IMR-90 (cell line): Measurements from ENCODE around the gene LRRC2. TPM values are rescaled to one million over a fixed set of nuclear protein-coding genes. Genes with fewer than 3 reads are reported as not detected.

Experiments
- ATAC-seq: fragments of 200-7000 bp; cut with Tn5 transposase; 2 replicates; pipeline ENCODE4 v1.9.1; 2020; ENCODE audit warnings: low read depth, mild to moderate bottlenecking, moderate library complexity
- BruUV-seq: library from RNA; stranded (reverse); fragments of 400-500 nt; replicated peaks from 2 replicates; lab custom pipeline; 2021; lab: Mats Ljungman, UMichigan
- CTCF ChIA-PET: fragments of 300-600 bp; formaldehyde crosslinking; extraction: SDS; loops from one replicate; lab custom pipeline; 2021; ENCODE audit warnings: antibody characterized with exemption; lab: Yijun Ruan, JAX
- POLR2A ChIA-PET: fragments of 300-600 bp; sonication (Branson Sonifier 250); formaldehyde crosslinking; loops from one replicate; lab custom pipeline; 2022; ENCODE audit warnings: antibody characterized with exemption; ENCODE audit not compliant: unreplicated experiment; lab: Charles Lee
- DNase-seq: peaks from one replicate; pipeline ENCODE4 v3.0.0; 2013
- H2AFZ ChIP-seq: replicated peaks from 2 replicates; pipeline ENCODE3; 2013; ENCODE audit warnings: low read length, mild to moderate bottlenecking; ENCODE audit not compliant: poor library complexity
- H2AK5ac ChIP-seq: 2 replicates; pipeline ENCODE4 v1.6.1; 2013; ENCODE audit warnings: low read depth, low read length, inconsistent platforms
- H2AK9ac ChIP-seq: replicated peaks from 2 replicates; pipeline ENCODE3; 2013; ENCODE audit warnings: mild to moderate bottlenecking, low read depth, low read length, moderate library complexity; ENCODE audit not compliant: poor library complexity
- H2BK120ac ChIP-seq: 2 replicates; pipeline ENCODE4 v1.6.1; 2013; ENCODE audit warnings: low read depth, low read length, inconsistent platforms
- H2BK15ac ChIP-seq: 3 replicates; pipeline ENCODE4 v1.6.1; 2013; ENCODE audit warnings: low read depth, low read length, inconsistent platforms
- H2BK20ac ChIP-seq: 2 replicates; pipeline ENCODE4 v1.6.1; 2013; ENCODE audit warnings: low read depth, mild to moderate bottlenecking, inconsistent platforms, low read length, moderate library complexity
- H2BK5ac ChIP-seq: 2 replicates; pipeline ENCODE4 v1.6.1; 2013; ENCODE audit warnings: mild to moderate bottlenecking, low read depth, low read length, inconsistent platforms; ENCODE audit not compliant: poor library complexity, severe bottlenecking
- H3K14ac ChIP-seq: replicated peaks from 2 replicates; pipeline ENCODE4 v1.6.1; 2013; ENCODE audit warnings: low read depth, low read length, inconsistent platforms
- H3K18ac ChIP-seq: 2 replicates; pipeline ENCODE4 v1.6.1; 2013; ENCODE audit warnings: low read depth, low read length, control low read depth
- H3K23ac ChIP-seq: 2 replicates; pipeline ENCODE4 v1.6.1; 2013; ENCODE audit warnings: low read depth, low read length, inconsistent platforms
- H3K27ac ChIP-seq: 2 replicates; pipeline ENCODE4 v1.5.1; 2013; ENCODE audit warnings: mild to moderate bottlenecking, control low read depth, low read length; ENCODE audit not compliant: insufficient read depth
- H3K27me3 ChIP-seq: 2 replicates; pipeline ENCODE4 v1.6.1; 2013; ENCODE audit warnings: low read length; ENCODE audit not compliant: control insufficient read depth, insufficient read depth
- H3K36me3 ChIP-seq: 2 replicates; pipeline ENCODE4 v1.6.1; 2013; ENCODE audit warnings: low read length, mixed read lengths; ENCODE audit not compliant: control insufficient read depth, insufficient read depth
- H3K4ac ChIP-seq: 2 replicates; pipeline ENCODE4 v1.6.1; 2013; ENCODE audit warnings: low read depth, low read length, inconsistent platforms
- H3K4me1 ChIP-seq: 2 replicates; pipeline ENCODE4 v1.6.1; 2013; ENCODE audit warnings: low read length, mixed read lengths; ENCODE audit not compliant: control insufficient read depth, insufficient read depth
- H3K4me2 ChIP-seq: 2 replicates; pipeline ENCODE4 v1.6.1; 2013; ENCODE audit warnings: low read depth, mild to moderate bottlenecking, control low read depth, low read length, moderate library complexity
- H3K4me3 ChIP-seq: 2 replicates; pipeline ENCODE4 v1.5.1; 2013; ENCODE audit warnings: low read depth, mild to moderate bottlenecking, control low read depth, low read length, moderate library complexity; ENCODE audit not compliant: insufficient read depth
- H3K56ac ChIP-seq: 2 replicates; pipeline ENCODE4 v1.6.1; 2013; ENCODE audit warnings: low read length, inconsistent platforms; ENCODE audit not compliant: insufficient read depth; ENCODE audit errors: extremely low read depth
- H3K79me1 ChIP-seq, 2 experiments: 2 replicates each; pipeline ENCODE4 v1.6.1; 2013; ENCODE audit warnings: low read length in 2 of 2, inconsistent platforms in 1 of 2, low read depth in 1 of 2
- H3K9ac ChIP-seq: 2 replicates; pipeline ENCODE4 v1.6.1; 2013; ENCODE audit warnings: low read depth, low read length, control low read depth
- H3K9me1 ChIP-seq: 2 replicates; pipeline ENCODE4 v1.6.1; 2013; ENCODE audit warnings: low read length, inconsistent platforms; ENCODE audit not compliant: insufficient read depth
- H3K9me3 ChIP-seq: 2 replicates; pipeline ENCODE4 v1.6.1; 2013; ENCODE audit warnings: low read length; ENCODE audit not compliant: control insufficient read depth, insufficient read depth
- H4K20me1 ChIP-seq: 2 replicates; pipeline ENCODE4 v1.6.1; 2013; ENCODE audit warnings: low read length, inconsistent platforms; ENCODE audit not compliant: insufficient read depth
- H4K5ac ChIP-seq: 2 replicates; pipeline ENCODE4 v1.6.1; 2013; ENCODE audit warnings: mild to moderate bottlenecking, low read depth, low read length, control low read depth
- H4K8ac ChIP-seq, 2 experiments: 2 replicates each; pipeline ENCODE4 v1.6.1; 2013; ENCODE audit warnings: low read depth in 2 of 2, low read length in 2 of 2, control low read depth in 1 of 2, inconsistent platforms in 1 of 2
- H4K91ac ChIP-seq: 2 replicates; pipeline ENCODE4 v1.6.1; 2013; ENCODE audit warnings: low read depth, low read length, inconsistent platforms; ENCODE audit not compliant: insufficient read depth
- BHLHE40 ChIP-seq: fragments of 150-350 bp; IDR thresholded peaks from 2 replicates; pipeline ENCODE4 v1.6.1; 2016; ENCODE audit warnings: mild to moderate bottlenecking, low read depth, low read length
- CEBPB ChIP-seq: IDR thresholded peaks from 2 replicates; pipeline ENCODE4 v1.6.1; 2012; ENCODE audit warnings: low read depth, low read length, improper control_type of control experiment
- CHD1 ChIP-seq: IDR thresholded peaks from 2 replicates; pipeline ENCODE4 v1.6.1; 2012; ENCODE audit warnings: low read depth, low read length, improper control_type of control experiment
- CTCF ChIP-seq: conservative IDR thresholded peaks from 2 replicates; pipeline ENCODE4 v1.5.1; 2012; ENCODE audit warnings: mild to moderate bottlenecking, low read depth, low read length, improper control_type of control experiment
- ELK1 ChIP-seq: fragments of 150-350 bp; IDR thresholded peaks from 2 replicates; pipeline ENCODE4 v1.6.1; 2016; ENCODE audit warnings: low read depth, mild to moderate bottlenecking, low read length, moderate library complexity, borderline replicate concordance
- FOS ChIP-seq: fragments of 150-350 bp; IDR thresholded peaks from 2 replicates; pipeline ENCODE4 v1.6.1; 2016; ENCODE audit warnings: low read depth, low read length
- MAFK ChIP-seq: IDR thresholded peaks from 2 replicates; pipeline ENCODE4 v1.6.1; 2012; ENCODE audit warnings: low read depth, low read length, improper control_type of control experiment
- MAZ ChIP-seq: IDR thresholded peaks from 2 replicates; pipeline ENCODE4 v1.6.1; 2012; ENCODE audit warnings: low read depth, mild to moderate bottlenecking, low read length, improper control_type of control experiment, moderate library complexity, borderline replicate concordance
- MXI1 ChIP-seq: IDR thresholded peaks from 2 replicates; pipeline ENCODE4 v1.6.1; 2012; ENCODE audit warnings: low read depth, mild to moderate bottlenecking, low read length, moderate library complexity, borderline replicate concordance
- NFE2L2 ChIP-seq: fragments of 150-350 bp; IDR thresholded peaks from 2 replicates; pipeline ENCODE4 v1.6.1; 2016; ENCODE audit warnings: low read depth, mild to moderate bottlenecking, low read length
- POLR2A ChIP-seq: IDR thresholded peaks from 2 replicates; pipeline ENCODE4 v1.6.1; 2012; ENCODE audit warnings: mild to moderate bottlenecking, low read depth, low read length
- RAD21 ChIP-seq: IDR thresholded peaks from 2 replicates; pipeline ENCODE4 v1.6.1; 2012; ENCODE audit warnings: low read length, improper control_type of control experiment
- RCOR1 ChIP-seq: IDR thresholded peaks from 2 replicates; pipeline ENCODE4 v1.6.1; 2012; ENCODE audit warnings: mild to moderate bottlenecking, low read length, improper control_type of control experiment; ENCODE audit not compliant: insufficient replicate concordance
- RFX5 ChIP-seq: IDR thresholded peaks from 2 replicates; pipeline ENCODE4 v1.8.0; 2012; ENCODE audit warnings: low read depth, mild to moderate bottlenecking, low read length, moderate library complexity
- SMC3 ChIP-seq: fragments of 150-350 bp; IDR thresholded peaks from 2 replicates; pipeline ENCODE4 v1.6.1; 2016; ENCODE audit warnings: low read depth, mild to moderate bottlenecking, antibody characterized with exemption, low read length, moderate library complexity
- WGBS, 2 experiments: methylation state at CpG; one replicate each; pipeline versions ENCODE4 v1.1.5 to v1.1.7; 2013; ENCODE audit warnings: missing lambda C conversion rate in 2 of 2; ENCODE audit not compliant: insufficient read length in 1 of 2; ENCODE audit errors: extremely low coverage in 2 of 2; 5-methylcytosine and 5-hydroxymethylcytosine counted together
- dilution Hi-C: fragments of 300-500 bp; cut with HindIII; formaldehyde crosslinking; loops from one replicate; pipeline ENCODE4 v1.14.3; 2018; ENCODE audit warnings: low sequenced_read_pairs; ENCODE audit not compliant: unreplicated experiment
- in situ Hi-C: fragments of 300-500 bp; cut with MboI; formaldehyde crosslinking; loops from 3 replicates; pipeline ENCODE4 v1.14.3; 2019; ENCODE audit warnings: low sequenced_read_pairs, inconsistent platforms, mixed read lengths
- intact Hi-C: fragments of 100-400 bp; cut with micrococcal nuclease; formaldehyde crosslinking; loops from 2 replicates; pipeline ENCODE4 v1.10.0; 2022
- polyA plus RNA-seq, 3 experiments: library from polyadenylated mRNA; depleted of rRNA; stranded (reverse); fragments of >200 nt; gene quantifications; 2 replicates each; pipeline ENCODE4 v1.2.3, GENCODE V29; 2012; ENCODE audit warnings: low replicate concordance in 1 of 3
- total RNA-seq: library from RNA; depleted of rRNA; stranded (reverse); fragments of >200 nt; gene quantifications from 2 replicates; pipeline ENCODE4 v1.2.3, GENCODE V29; 2012
- TF ChIP-seq, protein P1 (sequence below): fragments of 150-350 bp; IDR thresholded peaks from 2 replicates; pipeline ENCODE4 v1.6.1; 2017; ENCODE audit warnings: mild to moderate bottlenecking, antibody characterized with exemption, low read length, low read depth

Gene LRRC2
- total and polyA plus RNA-seq, 2 of the 4 experiments (the other 2 are of a cell fraction), result 2.9 to 4.1 TPM

DNA sequence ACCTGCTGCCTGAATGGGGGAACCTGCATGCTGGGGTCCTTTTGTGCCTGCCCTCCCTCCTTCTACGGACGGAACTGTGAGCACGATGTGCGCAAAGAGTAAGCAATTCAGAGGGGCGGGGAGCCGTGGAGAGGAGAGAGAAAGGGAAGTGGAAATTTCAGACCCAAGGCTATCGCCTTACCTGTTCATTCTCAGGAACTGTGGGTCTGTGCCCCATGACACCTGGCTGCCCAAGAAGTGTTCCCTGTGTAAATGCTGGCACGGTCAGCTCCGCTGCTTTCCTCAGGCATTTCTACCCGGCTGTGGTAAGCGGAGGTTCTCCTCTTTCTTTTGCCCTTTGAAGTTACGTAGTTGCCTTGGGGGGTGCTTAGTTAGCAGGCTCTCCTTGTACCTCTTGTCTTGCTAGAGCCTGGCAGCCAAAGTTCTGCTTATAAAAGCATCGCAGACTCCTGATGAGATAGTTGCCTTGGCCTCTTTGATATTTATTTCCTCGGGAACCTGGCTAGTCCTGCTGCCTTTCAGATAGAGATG lies 13.7 kb upstream of the LRRC2 start:
- Histone ChIP-seq H3K79me1 (no peaks in the 10 kb centered on the region), H3K27me3 (peaks cover 25% of the 10 kb centered on the region), H3K14ac (no peak overlapping the region), H3K23ac (no peak overlapping the region), H3K27ac (no peak overlapping the region), H3K4me3 (no peak overlapping the region), H4K8ac (no peak overlapping the region), H4K20me1 (no peaks in the 10 kb centered on the region), H2BK15ac (no peak overlapping the region), H3K56ac (no peak overlapping the region), H3K4ac (no peak overlapping the region), H3K18ac (no peak overlapping the region), H2AK5ac (no peak overlapping the region), H3K9ac (no peak overlapping the region), H4K5ac (no peak overlapping the region), H3K9me1 (no peaks in the 10 kb centered on the region), H2AK9ac (no peak overlapping the region), H2BK120ac (no peak overlapping the region), H3K4me2 (no peak overlapping the region), H2AFZ (no peak overlapping the region), H3K4me1 (no peaks in the 10 kb centered on the region), H4K91ac (no peak overlapping the region), H2BK5ac (no peak overlapping the region), H2BK20ac (no peak overlapping the region), H3K9me3 (no peaks in the 10 kb centered on the region), H3K36me3 (no peaks in the 10 kb centered on the region)
- dilution Hi-C loops, result no loop called here
- 40% methylated on average over 1 of the region's 14 CpGs; no CpG with 5 or more reads in 1 of the 2 experiments for WGBS, 2 experiments
- POLR2A ChIA-PET, result no interaction called here
- TF ChIP-seq RFX5 (no peak), MAZ (no peak), RAD21 (no peak), FOS (no peak), SMC3 (no peak), CEBPB (no peak), POLR2A (no peak), MXI1 (no peak), CTCF (no peak), NFE2L2 (no peak), CHD1 (no peak), MAFK (no peak), BHLHE40 (no peak), ELK1 (no peak), RCOR1 (no peak)
- TF ChIP-seq, protein P1, sequence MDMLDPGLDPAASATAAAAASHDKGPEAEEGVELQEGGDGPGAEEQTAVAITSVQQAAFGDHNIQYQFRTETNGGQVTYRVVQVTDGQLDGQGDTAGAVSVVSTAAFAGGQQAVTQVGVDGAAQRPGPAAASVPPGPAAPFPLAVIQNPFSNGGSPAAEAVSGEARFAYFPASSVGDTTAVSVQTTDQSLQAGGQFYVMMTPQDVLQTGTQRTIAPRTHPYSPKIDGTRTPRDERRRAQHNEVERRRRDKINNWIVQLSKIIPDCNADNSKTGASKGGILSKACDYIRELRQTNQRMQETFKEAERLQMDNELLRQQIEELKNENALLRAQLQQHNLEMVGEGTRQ, result no peak
- ATAC-seq (no peak), DNase-seq (no peak)
- CTCF ChIA-PET, result no interaction called here
- BruUV-seq, result no TSS peak
- in situ Hi-C loops, result no loop called here
- intact Hi-C loops, result no loop called here
